Small intestine (tissue), 7 donors: Measurements from ENCODE around the gene SURF6. TPM values are rescaled to one million over a fixed set of nuclear protein-coding genes. Genes with fewer than 3 reads are reported as not detected.
"Not testable (repeated sequence)": the region's sequence is repeated elsewhere in the genome, so short reads cannot be mapped to it uniquely, and the experiment has no call there.

Experiments used
- DNase-seq, 2 donors: peaks; one replicate each; pipeline versions ENCODE4 v3.0.0 to v3.0.0-alpha.2; 2013
- FAIRE-seq: peaks from 2 replicates; lab custom pipeline; 2012; peaks lifted over from hg19 to GRCh38; lab: Jason Lieb, UNC
- H3K27ac ChIP-seq, 3 donors: one replicate each; pipeline ENCODE4 v1.5.1; 2013; ENCODE audit warnings: low read length in 2 of 3, mild to moderate bottlenecking in 2 of 3, control low read depth in 1 of 3, inconsistent platforms in 1 of 3, low read depth in 1 of 3, moderate library complexity in 1 of 3
- H3K27me3 ChIP-seq, 3 donors: one replicate each; pipeline ENCODE4 v1.6.1; 2013; ENCODE audit warnings: low read length in 3 of 3, inconsistent platforms in 1 of 3; ENCODE audit not compliant: control insufficient read depth in 3 of 3, insufficient read depth in 3 of 3
- H3K36me3 ChIP-seq, 3 donors: one replicate each; pipeline ENCODE4 v1.6.1; 2013; ENCODE audit warnings: low read length in 3 of 3, inconsistent platforms in 1 of 3, low read depth in 1 of 3, mild to moderate bottlenecking in 1 of 3, moderate library complexity in 1 of 3; ENCODE audit not compliant: control insufficient read depth in 3 of 3, insufficient read depth in 2 of 3
- H3K4me1 ChIP-seq, 3 donors: one replicate each; pipeline ENCODE4 v1.6.1; 2013; ENCODE audit warnings: low read length in 2 of 3, inconsistent platforms in 1 of 3, low read depth in 1 of 3, mild to moderate bottlenecking in 1 of 3, moderate library complexity in 1 of 3; ENCODE audit not compliant: control insufficient read depth in 3 of 3, insufficient read depth in 2 of 3
- H3K4me3 ChIP-seq, 3 donors: one replicate each; pipeline ENCODE4 v1.5.1; 2013; ENCODE audit warnings: low read length in 3 of 3, control low read depth in 1 of 3, inconsistent platforms in 1 of 3, low read depth in 1 of 3, mild to moderate bottlenecking in 1 of 3, moderate library complexity in 1 of 3
- H3K9me3 ChIP-seq, 2 donors: one replicate each; pipeline ENCODE4 v1.6.1; 2013; ENCODE audit warnings: low read depth in 1 of 2, low read length in 1 of 2; ENCODE audit not compliant: control insufficient read depth in 2 of 2, insufficient read depth in 1 of 2
- WGBS, 3 donors: extraction: QIAGEN DNeasy Blood & Tissue Kit; methylation state at CpG; one replicate each; pipeline ENCODE4 v1.1.7; 2013; 5-methylcytosine and 5-hydroxymethylcytosine counted together
- polyA plus RNA-seq, 4 donors: library from polyadenylated mRNA; stranded (reverse) in 3 of 4; unstranded in 1 of 4; fragments of 200-250 nt in 3 of 4; fragments of 120-200 nt in 1 of 4; gene quantifications; one replicate each; pipeline versions ENCODE4 v1.2.1 to v1.2.3, GENCODE V29; 2013
- donor health status: healthy with polysubstance abuse.
- donor health status: control.
- donor health status: control.
- donor health status: Bipolar disorder and iron deficiency.
- donor health status: healthy.

Gene SURF6
- polyA plus RNA-seq, 4 donors, result 23.2 to 48.0 (median 37.0) TPM

DNA sequence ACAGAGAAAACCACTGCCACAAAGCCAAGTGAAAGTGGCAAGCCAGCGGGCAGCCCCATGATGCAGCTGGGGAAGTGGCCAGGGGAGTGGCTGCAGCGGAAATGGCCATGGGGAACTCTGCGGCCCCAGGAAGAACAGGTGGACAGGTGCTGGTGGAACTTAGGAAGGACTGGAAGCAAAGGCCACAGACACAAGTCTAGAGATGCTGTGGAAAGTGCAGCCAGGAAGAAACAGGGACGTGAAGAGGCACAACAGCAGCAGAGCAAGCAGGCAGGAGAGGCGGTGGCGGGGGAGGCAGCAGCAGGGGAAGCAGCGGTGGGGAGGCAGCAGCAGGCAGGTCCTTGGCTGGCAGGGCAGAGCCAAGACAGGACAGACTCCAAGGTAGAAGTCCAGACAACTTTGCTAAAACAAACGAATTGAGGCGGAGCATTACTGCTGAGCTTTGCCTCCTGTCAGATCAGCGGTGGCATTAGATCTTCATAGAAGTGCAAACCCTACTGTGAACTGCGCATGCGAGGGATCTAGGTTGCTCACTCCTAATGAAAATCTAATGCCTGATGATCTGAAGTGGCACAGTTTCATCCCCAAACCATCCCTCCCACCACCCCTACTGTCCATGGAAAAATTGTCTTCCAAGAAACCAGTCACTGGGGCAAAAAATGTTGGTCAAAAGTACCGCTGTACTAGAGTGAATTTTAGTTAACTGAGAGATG is 11.8 kb downstream of the SURF6 start:
- Histone ChIP-seq H3K36me3 (peaks cover 0 to 3% (median 0%) of the 10 kb centered on the region in 3 donors), H3K27ac (no peak overlapping the region), H3K27me3 (no peaks in the 10 kb centered on the region), H3K4me3 (no peak overlapping the region), H3K4me1 (no peaks in the 10 kb centered on the region), H3K9me3 (peaks cover 0 to 24% of the 10 kb centered on the region in 2 donors)
- DNase-seq (no peak), FAIRE-seq (no peak)
- 82 to 85% (median 83%) methylated on average over 13 of the region's 13 CpGs for WGBS, 3 donors

- Histone ChIP-seq H3K27me3 (no peaks in the 10 kb centered on the region), H3K9me3 (peaks cover 0 to 16% of the 10 kb centered on the region in 2 donors), H3K4me3 (no peak overlapping the region), H3K36me3 (peaks cover 0 to 2% (median 0%) of the 10 kb centered on the region in 3 donors), H3K27ac (no peak overlapping the region), H3K4me1 (no peaks in the 10 kb centered on the region)
- 89 to 91% (median 91%) methylated on average over 10 of the region's 10 CpGs for WGBS, 3 donors
- DNase-seq (no peak), FAIRE-seq (no peak)
These were observed 12.8 kb downstream of the SURF6 start for GRCh38 chr9:133323211-133323610.

DNA sequence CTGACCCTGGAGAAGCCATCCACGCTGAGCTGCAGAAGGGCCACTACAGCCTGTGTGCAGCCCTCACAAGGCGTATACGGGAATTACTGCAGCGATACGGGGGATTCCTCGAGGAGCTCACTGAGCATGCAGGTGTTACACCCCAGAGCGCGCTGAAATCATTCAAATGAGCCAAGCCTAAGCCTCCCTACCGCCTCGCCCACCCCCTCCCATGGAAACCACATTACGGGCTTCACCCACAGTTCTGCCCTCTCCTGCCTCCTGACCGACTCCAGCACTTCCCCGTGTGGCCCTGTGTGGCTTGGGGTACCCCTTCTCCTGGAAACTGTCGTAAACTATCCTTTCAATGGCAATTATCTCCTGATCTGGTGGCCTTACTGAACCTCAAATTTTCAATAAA is 13.3 kb downstream of the SURF6 start:
- Histone ChIP-seq H3K4me3 (no peak overlapping the region), H3K27me3 (no peaks in the 10 kb centered on the region), H3K4me1 (no peaks in the 10 kb centered on the region), H3K36me3 (no peaks in the 10 kb centered on the region), H3K9me3 (peaks cover 0 to 11% of the 10 kb centered on the region in 2 donors), H3K27ac (no peak overlapping the region)
- FAIRE-seq, result no peak
- WGBS, 3 donors, result 80 to 87% (median 83%) methylated on average over 13 to 14 of the region's 14 CpGs
- no peak for DNase-seq

DNA sequence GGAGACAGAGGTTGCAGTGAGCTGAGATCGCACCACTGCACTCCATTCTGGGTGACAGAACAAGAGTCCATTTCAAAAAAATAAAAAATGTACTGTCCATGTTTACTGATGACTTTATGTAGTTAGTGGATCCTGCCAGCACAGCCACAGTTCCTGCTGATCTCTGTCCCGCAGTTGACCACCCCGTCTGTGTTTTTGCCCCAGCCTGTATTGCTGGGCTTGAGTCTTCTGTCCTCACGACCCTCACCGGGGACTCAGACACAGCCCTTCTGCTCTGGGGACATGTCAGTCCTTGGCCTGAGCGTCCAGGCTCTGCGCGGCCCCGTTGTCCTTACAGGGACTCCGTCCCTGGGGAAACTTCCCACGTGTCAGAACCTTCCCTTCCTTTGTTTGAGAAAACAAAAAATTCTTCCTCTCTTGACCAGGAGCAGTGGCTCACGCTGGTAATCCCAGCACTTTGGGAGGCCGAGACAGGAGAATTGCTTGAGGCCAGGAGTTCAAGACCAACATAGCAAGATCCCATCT is 14.5 kb downstream of the SURF6 start:
- no peak overlapping the region for H3K4me3 ChIP-seq
- H3K9me3 ChIP-seq, result peaks cover 0 to 11% of the 10 kb centered on the region in 2 donors
- FAIRE-seq (no peak), DNase-seq (no peak)
- no peak overlapping the region for H3K27ac ChIP-seq
- no peaks in the 10 kb centered on the region for H3K4me1 ChIP-seq
- no peaks in the 10 kb centered on the region for H3K36me3 ChIP-seq
- no peaks in the 10 kb centered on the region for H3K27me3 ChIP-seq
- WGBS, 3 donors, result 84 to 89% (median 87%) methylated on average over 13 of the region's 13 CpGs

- Histone ChIP-seq H3K27ac (no peak overlapping the region), H3K27me3 (no peaks in the 10 kb centered on the region), H3K9me3 (peaks cover 0 to 11% of the 10 kb centered on the region in 2 donors), H3K36me3 (no peaks in the 10 kb centered on the region), H3K4me3 (no peak overlapping the region), H3K4me1 (no peaks in the 10 kb centered on the region)
- FAIRE-seq (no peak), DNase-seq (no peak)
- 81 to 87% (median 85%) methylated on average over 13 of the region's 13 CpGs for WGBS, 3 donors
These were observed 15.5 kb downstream of the SURF6 start for GRCh38 chr9:133320421-133320881.

DNA sequence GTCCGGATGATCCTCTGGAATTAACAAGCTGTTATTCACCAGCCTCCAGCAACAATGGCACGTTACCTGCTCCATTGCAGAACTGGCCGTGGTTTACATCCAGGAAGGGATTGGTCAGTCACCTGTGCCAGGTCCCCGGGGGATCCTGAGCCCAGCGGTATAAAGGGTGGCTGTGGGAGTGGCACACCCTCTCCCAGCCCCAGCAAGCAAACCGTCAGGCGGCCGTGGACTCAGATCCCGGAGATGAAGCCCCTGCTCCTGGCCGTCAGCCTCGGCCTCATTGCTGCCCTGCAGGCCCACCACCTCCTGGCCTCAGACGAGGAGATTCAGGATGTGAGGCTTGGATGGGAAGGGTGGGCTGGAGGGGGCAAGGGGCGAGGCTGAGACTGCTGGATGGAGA is 18.4 kb downstream of the SURF6 start:
- not testable (repeated sequence) for H3K27ac ChIP-seq, FAIRE-seq, DNase-seq, H3K4me1 ChIP-seq, H3K27me3 ChIP-seq, H3K36me3 ChIP-seq, H3K9me3 ChIP-seq, H3K4me3 ChIP-seq
- WGBS, 3 donors, result 76 to 82% (median 81%) methylated on average over 12 to 13 of the region's 13 CpGs

DNA sequence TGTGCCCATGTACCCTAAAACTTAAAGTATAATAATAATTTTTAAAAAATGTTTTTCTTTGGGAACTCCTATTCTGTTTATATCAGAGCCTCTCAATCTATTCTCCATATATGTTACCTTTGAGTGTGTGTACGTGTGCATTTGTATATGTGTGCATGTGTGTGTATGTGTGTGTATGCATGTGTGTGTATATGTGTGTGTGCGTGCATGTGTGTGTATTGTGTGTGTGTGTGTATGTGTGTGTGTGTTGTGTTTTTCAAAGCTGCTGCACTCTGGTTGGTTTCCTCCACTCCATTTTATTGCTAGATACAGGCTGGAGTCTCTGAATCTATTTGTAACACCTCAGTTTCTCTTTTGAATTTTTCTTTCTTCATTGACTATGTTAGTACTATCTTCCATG is 20.0 kb downstream of the SURF6 start:
- no peak overlapping the region for H3K4me3 ChIP-seq
- 77 to 85% (median 81%) methylated on average over 2 of the region's 2 CpGs for WGBS, 3 donors
- no peak for FAIRE-seq
- H3K4me1 ChIP-seq, result no peaks in the 10 kb centered on the region
- H3K27me3 ChIP-seq, result no peaks in the 10 kb centered on the region
- no peak overlapping the region for H3K27ac ChIP-seq
- no peaks in the 10 kb centered on the region for H3K36me3 ChIP-seq
- no peaks in the 10 kb centered on the region for H3K9me3 ChIP-seq
- DNase-seq, result no peak

GRCh38 chr9:133309608-133310007 is 26.4 kb downstream of the SURF6 start:
- Histone ChIP-seq H3K36me3 (no peaks in the 10 kb centered on the region), H3K9me3 (no peaks in the 10 kb centered on the region), H3K27ac (no peak overlapping the region), H3K4me3 (no peak overlapping the region), H3K27me3 (peaks cover 0 to 2% (median 0%) of the 10 kb centered on the region in 3 donors), H3K4me1 (no peaks in the 10 kb centered on the region)
- 82 to 89% (median 85%) methylated on average over 6 of the region's 6 CpGs for WGBS, 3 donors
- FAIRE-seq (no peak), DNase-seq (no peak)
